Measurements from ENCODE around the gene DPP6. TPM values are rescaled to one million over a fixed set of nuclear protein-coding genes. Genes with fewer than 3 reads are reported as not detected.

DPP6 gene
- total and polyA plus RNA-seq, 2 donors (not counting 1 experiment from before 2014, with no cell fraction given), result not detected

- no peaks in the 10 kb centered on the region for H3K36me3 ChIP-seq (replicated peaks in 1 of 2; ENCODE audit: control extremely low read depth in 1 of 2, control insufficient read depth in 1 of 2, extremely low read depth in 1 of 2, insufficient read depth in 2 of 2, low read length in 1 of 2)
- H3K4me3 ChIP-seq (ENCODE audit: control extremely low read depth in 1 of 5, extremely low read depth in 1 of 5, insufficient read depth in 1 of 5, low read depth in 2 of 5, low read length in 4 of 5), result no peak overlapping the region
- no peak overlapping the region for H3K27ac Mint-ChIP-seq
- no peak for ATAC-seq (ENCODE audit: low read depth)
- no peaks in the 10 kb centered on the region for H3K4me1 ChIP-seq (ENCODE audit: control insufficient read depth in 2 of 2, insufficient read depth in 2 of 2, low read length in 2 of 2)
- POLR2A ChIA-PET, result no interaction called here
- H3K4me2 ChIP-seq (replicated peaks; ENCODE audit: low read depth, low read length, poor library complexity, severe bottlenecking), result no peak overlapping the region
- intact Hi-C loops (cut with micrococcal nuclease), result no loop called here
- H4K20me1 ChIP-seq (ENCODE audit: control insufficient read depth, insufficient read depth, low read length, poor library complexity, severe bottlenecking), result no peaks in the 10 kb centered on the region
- H3K4me1 Mint-ChIP-seq, result no peaks in the 10 kb centered on the region
- no peak overlapping the region for H3K27ac ChIP-seq (ENCODE audit: low read length in 2 of 2)
- H2AFZ ChIP-seq (ENCODE audit: insufficient read depth, low read depth, low read length, poor library complexity, severe bottlenecking), result no peak overlapping the region
- no peaks in the 10 kb centered on the region for H3K27me3 Mint-ChIP-seq
- WGBS (ENCODE audit: insufficient coverage), result 75% methylated on average over 5 of the region's 5 CpGs
- no peak overlapping the region for H3K9ac ChIP-seq (ENCODE audit: low read length)
- no peak for TF ChIP-seq CTCF (IDR thresholded peaks at IDR 0.05)
- no peak for TF ChIP-seq EZH2 (IDR thresholded peaks at IDR 0.05; ENCODE audit: borderline replicate concordance, insufficient read depth, low read depth, low read length, poor library complexity, severe bottlenecking)
- H3K27me3 ChIP-seq (replicated peaks in 1 of 4; ENCODE audit: control extremely low read depth in 1 of 4, control insufficient read depth in 3 of 4, insufficient read depth in 4 of 4, low read length in 3 of 4), result no peaks in the 10 kb centered on the region
- CTCF ChIA-PET, result no interaction called here
- peaks cover 0 to 16% (median 0%) of the 10 kb centered on the region in 3 donors for H3K9me3 ChIP-seq (ENCODE audit: control extremely low read depth in 1 of 3, control insufficient read depth in 2 of 3, insufficient read depth in 1 of 3, low read length in 2 of 3)
- no peak overlapping the region for H3K4me3 Mint-ChIP-seq
- H3K79me2 ChIP-seq (ENCODE audit: control insufficient read depth, insufficient read depth, low read length), result no peaks in the 10 kb centered on the region
- DNase-seq, result no peak
- H3K9me3 Mint-ChIP-seq (ENCODE audit: insufficient read depth), result peaks cover 2% of the 10 kb centered on the region
Measured at GRCh38 chr7:154682003-154682402, 629.8 kb downstream of the DPP6 start.

GRCh38 chr7:154684666-154685563 is 632.7 kb downstream of the DPP6 start:
- Histone ChIP-seq H3K9me3 (ENCODE audit: control extremely low read depth in 1 of 3, control insufficient read depth in 2 of 3, insufficient read depth in 1 of 3, low read length in 2 of 3) (peaks cover 0 to 2% (median 0%) of the 10 kb centered on the region in 3 donors), H3K36me3 (replicated peaks in 1 of 2; ENCODE audit: control extremely low read depth in 1 of 2, control insufficient read depth in 1 of 2, extremely low read depth in 1 of 2, insufficient read depth in 2 of 2, low read length in 1 of 2) (no peaks in the 10 kb centered on the region), H3K9ac (ENCODE audit: low read length) (no peak overlapping the region), H3K79me2 (ENCODE audit: control insufficient read depth, insufficient read depth, low read length) (no peaks in the 10 kb centered on the region), H3K4me1 (ENCODE audit: control insufficient read depth in 2 of 2, insufficient read depth in 2 of 2, low read length in 2 of 2) (no peaks in the 10 kb centered on the region), H3K27ac (ENCODE audit: low read length in 2 of 2) (no peak overlapping the region), H3K27me3 (replicated peaks in 1 of 4; ENCODE audit: control extremely low read depth in 1 of 4, control insufficient read depth in 3 of 4, insufficient read depth in 4 of 4, low read length in 3 of 4) (no peaks in the 10 kb centered on the region), H4K20me1 (ENCODE audit: control insufficient read depth, insufficient read depth, low read length, poor library complexity, severe bottlenecking) (no peaks in the 10 kb centered on the region), H3K4me3 (ENCODE audit: control extremely low read depth in 1 of 5, extremely low read depth in 1 of 5, insufficient read depth in 1 of 5, low read depth in 2 of 5, low read length in 4 of 5) (no peak overlapping the region), H2AFZ (ENCODE audit: insufficient read depth, low read depth, low read length, poor library complexity, severe bottlenecking) (no peak overlapping the region), H3K4me2 (replicated peaks; ENCODE audit: low read depth, low read length, poor library complexity, severe bottlenecking) (no peak overlapping the region)
- Mint-ChIP-seq H3K4me1 (no peaks in the 10 kb centered on the region), H3K9me3 (ENCODE audit: insufficient read depth) (peaks cover 2% of the 10 kb centered on the region), H3K27me3 (no peaks in the 10 kb centered on the region), H3K27ac (no peak overlapping the region), H3K4me3 (no peak overlapping the region)
- intact Hi-C loops (cut with micrococcal nuclease), result no loop called here
- ATAC-seq (ENCODE audit: low read depth), result no peak
- TF ChIP-seq EZH2 (IDR thresholded peaks at IDR 0.05; ENCODE audit: borderline replicate concordance, insufficient read depth, low read depth, low read length, poor library complexity, severe bottlenecking), result no peak
- no peak for TF ChIP-seq CTCF (IDR thresholded peaks at IDR 0.05)
- no peak for DNase-seq
- ChIA-PET CTCF (no interaction called here), POLR2A (no interaction called here)
- 70% methylated on average over 5 of the region's 10 CpGs for WGBS (ENCODE audit: insufficient coverage)

All from B cell (primary cell).